ENCODE results near the gene SLC12A3. TPM values are rescaled to one million over a fixed set of nuclear protein-coding genes. Genes with fewer than 3 reads are reported as not detected.

Gene SLC12A3, protein sequence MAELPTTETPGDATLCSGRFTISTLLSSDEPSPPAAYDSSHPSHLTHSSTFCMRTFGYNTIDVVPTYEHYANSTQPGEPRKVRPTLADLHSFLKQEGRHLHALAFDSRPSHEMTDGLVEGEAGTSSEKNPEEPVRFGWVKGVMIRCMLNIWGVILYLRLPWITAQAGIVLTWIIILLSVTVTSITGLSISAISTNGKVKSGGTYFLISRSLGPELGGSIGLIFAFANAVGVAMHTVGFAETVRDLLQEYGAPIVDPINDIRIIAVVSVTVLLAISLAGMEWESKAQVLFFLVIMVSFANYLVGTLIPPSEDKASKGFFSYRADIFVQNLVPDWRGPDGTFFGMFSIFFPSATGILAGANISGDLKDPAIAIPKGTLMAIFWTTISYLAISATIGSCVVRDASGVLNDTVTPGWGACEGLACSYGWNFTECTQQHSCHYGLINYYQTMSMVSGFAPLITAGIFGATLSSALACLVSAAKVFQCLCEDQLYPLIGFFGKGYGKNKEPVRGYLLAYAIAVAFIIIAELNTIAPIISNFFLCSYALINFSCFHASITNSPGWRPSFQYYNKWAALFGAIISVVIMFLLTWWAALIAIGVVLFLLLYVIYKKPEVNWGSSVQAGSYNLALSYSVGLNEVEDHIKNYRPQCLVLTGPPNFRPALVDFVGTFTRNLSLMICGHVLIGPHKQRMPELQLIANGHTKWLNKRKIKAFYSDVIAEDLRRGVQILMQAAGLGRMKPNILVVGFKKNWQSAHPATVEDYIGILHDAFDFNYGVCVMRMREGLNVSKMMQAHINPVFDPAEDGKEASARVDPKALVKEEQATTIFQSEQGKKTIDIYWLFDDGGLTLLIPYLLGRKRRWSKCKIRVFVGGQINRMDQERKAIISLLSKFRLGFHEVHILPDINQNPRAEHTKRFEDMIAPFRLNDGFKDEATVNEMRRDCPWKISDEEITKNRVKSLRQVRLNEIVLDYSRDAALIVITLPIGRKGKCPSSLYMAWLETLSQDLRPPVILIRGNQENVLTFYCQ
- polyA plus RNA-seq (ENCODE audit: insufficient read length in 10 of 10), result under 1 TPM in 3 of 10 donors, not detected in 7; 0.05 to 0.11 (median 0.10) TPM
- long read RNA-seq, donor 1, result 0 reads
- long read RNA-seq, donor 2, result 0 reads
- long read RNA-seq, donor 3, result 0 reads
- long read RNA-seq, donor 4, result 0 reads
- long read RNA-seq, donor 5, result 0 reads
- long read RNA-seq, donor 6, result 0 reads
- long read RNA-seq, donor 7, result 0 reads
- long read RNA-seq, donor 8, result 0 reads
- long read RNA-seq, donor 9, result 0 reads

DNA sequence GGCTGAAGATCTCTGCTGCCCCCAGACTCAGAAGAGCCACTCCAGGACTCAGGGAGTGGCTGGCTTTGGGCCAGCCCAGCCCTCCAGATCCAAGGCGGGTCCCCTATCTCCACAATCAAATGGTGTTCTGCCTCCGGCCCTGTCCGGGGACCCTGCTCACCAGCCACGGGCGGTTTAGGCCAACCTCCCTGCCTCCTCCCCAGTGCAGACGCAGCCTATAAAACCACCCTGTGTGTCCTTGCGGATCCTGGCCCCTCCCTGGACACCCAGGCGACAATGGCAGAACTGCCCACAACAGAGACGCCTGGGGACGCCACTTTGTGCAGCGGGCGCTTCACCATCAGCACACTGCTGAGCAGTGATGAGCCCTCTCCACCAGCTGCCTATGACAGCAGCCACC, at the start of gene SLC12A3:
TSS of gene SLC12A3 (plus strand) at position 248 of the 400 bp plus-strand sequence. CDS start at position 277, 29 bp downstream.
- no peak for DNase-seq

DNA sequence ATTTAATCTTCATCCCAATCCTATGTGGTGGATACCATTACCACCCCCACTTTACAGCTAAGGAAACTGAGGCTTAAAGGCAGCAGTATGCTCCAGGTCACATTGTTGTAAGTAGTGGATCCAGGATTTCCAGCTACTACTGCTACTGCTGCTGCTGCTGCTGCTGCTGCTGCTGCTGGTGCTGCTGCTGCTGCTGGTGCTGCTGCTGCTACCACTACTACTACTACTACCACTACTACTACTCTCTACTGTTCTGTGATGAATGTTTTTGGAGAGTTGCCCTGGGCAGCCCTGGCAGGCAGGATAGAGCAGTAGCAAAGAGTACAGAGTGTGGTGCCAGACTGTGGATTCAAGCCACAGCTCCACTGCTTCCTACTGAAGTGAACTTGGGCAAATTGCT, 49.3 kb upstream of the SLC12A3 start:
- DNase-seq, result no peak

DNA sequence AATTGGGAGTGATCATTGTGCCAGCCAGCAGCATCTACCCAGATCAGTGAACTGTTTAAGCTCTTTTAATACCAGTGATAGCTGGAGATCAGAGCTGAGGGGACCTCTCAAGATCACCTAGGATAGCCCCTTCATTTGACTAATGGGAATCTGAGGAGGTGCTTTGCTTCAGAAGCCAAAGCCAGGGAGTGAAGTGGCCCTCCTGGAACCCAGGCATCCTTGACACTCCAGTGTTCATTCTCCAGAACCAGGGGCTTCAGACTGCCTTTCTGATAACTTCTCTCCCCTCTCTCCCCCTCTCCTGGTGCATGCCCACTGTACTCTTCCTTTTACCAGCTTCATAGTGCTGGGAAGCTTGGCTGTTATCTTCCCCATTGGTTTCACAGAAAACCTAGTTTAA, 48.0 kb upstream of the SLC12A3 start:
- no peak for DNase-seq

DNA sequence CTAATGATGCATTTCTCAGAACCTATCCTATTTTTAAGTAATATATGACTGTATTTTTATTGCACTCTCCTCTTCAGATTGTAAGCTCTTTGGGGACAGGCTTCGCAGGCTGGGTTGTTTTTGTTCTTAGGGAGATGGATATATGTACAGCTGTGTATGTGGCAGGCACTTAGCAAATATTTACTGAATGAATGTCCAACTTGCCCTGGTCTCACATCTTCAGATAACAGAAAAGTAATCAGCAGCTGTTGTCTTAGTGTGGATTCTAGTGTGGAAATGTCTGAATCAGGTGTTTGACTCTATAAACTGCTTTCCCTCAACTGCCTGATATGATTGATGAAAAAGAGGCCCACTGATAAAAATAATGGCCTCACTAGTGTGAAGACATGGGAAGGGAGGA, 47.1 kb upstream of the SLC12A3 start:
- DNase-seq, result no peak

DNA sequence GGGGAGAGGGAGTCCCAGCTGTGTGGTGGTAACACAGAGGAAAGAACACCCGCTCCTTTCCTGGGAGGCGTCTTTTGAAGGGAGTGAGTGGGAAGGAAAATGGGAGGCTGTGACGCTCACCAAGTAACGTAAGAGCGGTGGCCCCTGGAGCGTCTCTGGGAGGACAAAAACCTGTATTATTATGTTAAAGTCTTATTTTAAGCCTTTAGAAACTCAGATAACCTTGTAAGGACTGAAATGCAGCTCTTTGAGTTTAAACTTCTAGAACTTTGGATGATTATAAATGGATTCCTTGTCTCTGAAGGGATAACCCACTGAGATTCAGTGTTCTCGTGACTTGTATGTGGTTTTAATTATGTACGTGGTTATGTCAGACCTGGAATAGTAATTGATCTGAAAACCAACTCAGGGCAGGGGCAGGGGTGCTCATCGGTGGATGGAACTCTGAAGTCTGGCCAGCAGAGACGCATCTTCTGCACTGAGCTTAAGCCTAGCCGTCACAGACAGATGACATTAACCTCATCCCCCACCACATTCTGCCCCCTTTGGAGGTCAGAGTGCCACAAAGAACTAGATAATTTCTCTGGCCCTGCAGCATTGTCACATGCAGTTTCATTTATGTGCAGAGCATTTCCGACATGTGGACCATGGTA, 41.8 kb upstream of the SLC12A3 start:
- DNase-seq, result no peak

DNA sequence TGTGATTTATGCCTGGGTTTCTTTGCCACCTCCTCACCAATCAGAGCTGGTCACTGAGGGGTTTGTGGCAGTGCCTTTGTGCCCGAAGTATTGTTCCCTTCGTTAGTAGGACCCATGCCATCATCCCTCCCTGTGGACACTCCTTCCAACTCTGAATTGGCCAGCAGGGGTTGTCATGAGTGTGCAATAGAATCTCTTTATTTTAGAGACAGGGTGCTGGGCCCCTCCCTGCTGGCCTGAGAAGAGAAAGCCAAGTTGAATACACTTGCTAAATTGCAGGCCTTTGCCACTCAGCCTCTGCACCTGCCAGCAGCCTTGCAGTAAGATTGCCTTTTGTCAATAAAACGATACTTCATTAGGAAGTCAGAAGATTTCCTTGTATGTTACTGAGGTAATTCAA, 40.7 kb upstream of the SLC12A3 start:
- no peak for DNase-seq

DNA sequence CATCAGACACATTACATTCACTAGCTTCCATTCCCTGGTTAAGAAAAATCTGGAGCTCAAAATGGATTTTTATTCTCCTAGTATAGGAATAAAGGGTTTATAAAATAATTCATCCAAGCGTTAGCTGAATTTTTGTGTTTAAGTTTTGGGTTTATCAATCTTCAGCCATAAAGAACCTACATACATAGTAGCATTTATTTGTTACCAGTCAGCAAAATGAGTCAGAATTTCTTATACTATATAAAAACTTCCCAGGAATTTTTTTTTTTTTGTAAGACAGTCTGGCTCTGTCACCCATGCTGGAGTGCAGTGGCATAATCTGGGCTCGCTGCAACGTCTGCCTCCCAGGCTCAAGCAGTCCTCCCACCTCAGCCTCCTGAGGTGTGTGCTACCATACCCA, 40.2 kb upstream of the SLC12A3 start:
- no peak for DNase-seq

DNA sequence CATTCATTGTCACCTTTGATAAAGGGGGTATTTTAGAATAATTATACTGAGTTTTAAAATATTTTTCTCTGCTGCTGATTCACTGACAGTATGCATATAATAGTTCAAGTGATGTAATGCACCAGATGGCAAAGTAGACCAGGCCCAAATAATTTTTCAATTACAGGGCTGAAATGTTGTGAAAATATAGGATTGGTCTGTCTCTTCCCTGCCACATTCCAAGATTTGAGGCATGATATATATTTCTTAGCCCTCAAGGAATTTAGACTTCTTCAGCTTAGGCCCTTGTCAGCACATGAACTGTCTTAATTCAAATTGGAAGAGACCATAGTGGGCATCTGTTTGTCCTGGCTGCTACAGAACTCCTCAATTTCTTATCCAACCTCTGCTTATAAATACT, 39.2 kb upstream of the SLC12A3 start:
- no peak for DNase-seq

DNA sequence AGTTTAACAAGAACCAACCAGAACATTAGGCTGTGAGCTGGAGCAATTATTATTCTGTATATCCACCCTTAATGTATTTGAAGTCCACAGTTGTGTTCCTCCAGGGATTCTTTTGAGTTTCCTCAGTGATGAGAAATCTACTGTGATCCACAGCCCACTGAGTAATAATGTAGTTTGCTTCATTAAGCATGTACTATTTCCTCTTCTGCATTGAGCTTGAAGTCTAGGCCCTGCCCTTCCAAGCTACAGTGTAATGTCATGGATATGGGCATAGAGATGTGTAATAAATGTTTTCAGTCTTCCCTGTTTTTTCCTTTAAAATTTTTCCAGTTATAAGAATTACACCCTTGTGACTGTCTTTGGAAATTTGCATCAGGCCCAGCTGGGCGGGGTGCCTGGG, 36.4 kb upstream of the SLC12A3 start:
- no peak for DNase-seq

DNA sequence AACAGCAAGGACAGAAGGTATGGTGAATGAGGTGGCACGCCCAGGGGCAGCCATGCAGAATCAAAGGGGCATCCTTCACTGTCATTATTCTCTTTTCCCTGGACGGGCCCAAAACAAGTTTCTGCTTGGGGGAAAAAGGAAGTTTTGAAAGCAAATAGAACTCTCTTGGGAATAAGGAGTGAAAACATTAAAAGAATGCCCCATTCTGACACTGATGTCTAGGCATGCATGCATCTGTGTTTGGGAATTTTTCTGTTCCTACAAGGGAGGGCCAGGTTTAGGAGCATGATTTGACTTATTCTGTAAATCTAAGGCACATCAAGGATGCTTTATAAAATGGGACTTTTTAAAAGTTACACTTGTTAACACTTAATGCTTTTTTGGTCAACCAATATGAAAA, 34.3 kb upstream of the SLC12A3 start:
- no peak for DNase-seq

DNA sequence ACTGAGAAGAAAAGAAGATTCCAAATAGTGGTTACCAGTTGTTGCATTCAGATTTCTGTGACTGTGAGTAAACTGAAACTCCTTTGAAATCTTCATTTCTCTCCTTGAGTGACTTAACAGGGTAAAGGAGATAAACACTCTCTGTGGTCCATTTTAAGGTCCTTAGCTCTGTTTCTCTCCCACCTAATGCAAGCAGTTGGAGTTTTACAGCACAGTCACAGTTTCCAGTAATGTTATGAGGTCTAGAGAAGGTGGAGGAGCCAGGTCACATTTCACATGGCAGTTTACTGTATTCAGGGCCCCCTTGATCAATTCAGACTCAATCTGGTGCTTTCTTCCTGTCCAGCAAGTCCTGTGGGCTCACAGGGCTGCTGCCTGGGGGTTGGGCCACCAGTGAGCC, 32.2 kb upstream of the SLC12A3 start:
- no peak for DNase-seq

DNA sequence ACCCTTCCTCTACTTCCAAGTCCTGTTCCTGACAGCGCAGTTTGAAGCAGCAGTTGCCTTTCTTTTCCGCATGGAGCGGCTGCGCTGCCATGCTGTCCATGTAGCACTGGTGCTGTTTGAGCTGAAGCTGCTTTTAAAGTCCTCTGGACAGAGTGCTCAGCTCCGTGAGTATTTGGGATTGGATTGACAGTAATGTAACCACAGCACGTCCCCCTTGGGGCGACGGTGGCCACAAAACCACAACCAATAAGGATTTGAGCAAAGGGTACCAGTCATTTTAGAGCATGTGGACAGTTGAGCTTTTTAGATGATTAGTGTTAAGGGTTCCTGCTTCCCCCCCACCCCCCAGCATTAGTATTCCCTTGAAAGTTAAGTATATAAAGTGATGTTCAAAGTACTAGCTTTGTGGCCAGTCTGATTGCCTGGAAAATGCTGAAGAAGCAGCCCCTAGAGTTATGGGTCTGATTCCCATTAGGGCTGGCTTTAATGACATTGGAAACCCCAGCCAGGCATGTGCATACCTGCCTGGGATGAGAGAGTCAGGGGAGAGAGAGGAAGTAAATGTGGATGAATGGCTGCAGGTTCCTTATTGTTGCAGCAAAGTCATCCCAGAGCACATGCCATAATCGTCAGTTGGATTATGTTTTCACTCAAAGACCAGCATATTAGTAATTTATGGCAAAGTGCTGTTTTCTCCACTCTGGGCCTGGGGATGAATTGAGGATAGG, 31.6 kb upstream of the SLC12A3 start:
- DNase-seq, result no peak

DNA sequence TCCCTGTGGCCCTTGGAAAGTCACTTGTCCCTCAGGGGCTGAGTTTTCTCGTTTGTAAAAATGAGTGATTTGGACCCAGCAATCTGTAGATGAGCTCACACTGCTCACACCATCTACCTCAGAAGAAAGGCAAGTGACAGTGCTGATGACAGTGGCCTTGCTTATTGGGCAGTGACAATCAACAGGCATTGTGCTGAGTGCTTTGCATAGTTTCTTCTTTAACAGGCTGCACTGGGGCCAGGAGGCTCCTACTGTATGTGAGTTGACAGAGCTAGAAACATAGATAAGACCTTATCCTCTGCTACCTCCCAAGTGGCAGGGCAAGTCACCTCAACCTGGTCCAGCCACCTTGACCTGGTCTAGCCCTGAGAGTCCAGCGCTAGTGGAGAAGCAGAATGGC, 29.7 kb upstream of the SLC12A3 start:
- DNase-seq, result no peak

DNA sequence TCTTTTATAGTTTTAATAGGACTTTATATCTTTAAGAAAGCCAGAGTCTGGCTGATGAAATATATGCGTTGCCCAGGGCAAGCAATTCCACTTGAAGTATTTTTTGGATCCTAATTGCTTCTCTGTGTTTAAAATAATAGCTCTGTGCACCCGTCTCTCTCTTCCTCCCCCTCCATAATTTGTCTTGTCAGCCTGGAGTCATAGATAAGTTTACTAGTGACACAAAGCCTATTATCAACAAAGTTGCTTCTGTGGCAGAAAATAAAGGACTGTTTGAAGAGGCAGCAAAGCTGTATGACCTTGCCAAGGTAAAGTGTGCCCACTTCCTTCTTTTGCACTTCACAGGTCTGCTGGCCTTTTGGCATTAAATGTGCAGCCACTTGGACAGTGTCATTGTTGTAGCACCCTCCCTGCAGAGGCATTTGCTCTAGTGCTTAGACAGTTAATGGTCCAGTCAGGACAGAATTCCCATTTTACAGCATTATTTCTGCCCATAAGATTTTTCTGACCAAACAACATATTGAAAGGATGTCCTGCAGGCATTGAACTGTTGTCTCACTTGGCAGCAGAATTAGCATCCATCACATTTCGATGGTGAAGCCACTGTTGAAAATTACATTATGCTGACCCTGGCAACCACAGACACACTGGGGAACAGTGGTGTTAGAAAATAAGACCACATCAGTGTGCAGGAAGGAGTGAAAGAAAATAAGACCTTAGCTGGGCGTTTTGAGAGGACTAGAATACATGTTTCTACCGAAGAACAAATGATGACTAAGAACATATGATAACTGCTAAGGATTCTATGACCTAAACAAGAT, 28.4 kb upstream of the SLC12A3 start:
- no peak for DNase-seq

DNA sequence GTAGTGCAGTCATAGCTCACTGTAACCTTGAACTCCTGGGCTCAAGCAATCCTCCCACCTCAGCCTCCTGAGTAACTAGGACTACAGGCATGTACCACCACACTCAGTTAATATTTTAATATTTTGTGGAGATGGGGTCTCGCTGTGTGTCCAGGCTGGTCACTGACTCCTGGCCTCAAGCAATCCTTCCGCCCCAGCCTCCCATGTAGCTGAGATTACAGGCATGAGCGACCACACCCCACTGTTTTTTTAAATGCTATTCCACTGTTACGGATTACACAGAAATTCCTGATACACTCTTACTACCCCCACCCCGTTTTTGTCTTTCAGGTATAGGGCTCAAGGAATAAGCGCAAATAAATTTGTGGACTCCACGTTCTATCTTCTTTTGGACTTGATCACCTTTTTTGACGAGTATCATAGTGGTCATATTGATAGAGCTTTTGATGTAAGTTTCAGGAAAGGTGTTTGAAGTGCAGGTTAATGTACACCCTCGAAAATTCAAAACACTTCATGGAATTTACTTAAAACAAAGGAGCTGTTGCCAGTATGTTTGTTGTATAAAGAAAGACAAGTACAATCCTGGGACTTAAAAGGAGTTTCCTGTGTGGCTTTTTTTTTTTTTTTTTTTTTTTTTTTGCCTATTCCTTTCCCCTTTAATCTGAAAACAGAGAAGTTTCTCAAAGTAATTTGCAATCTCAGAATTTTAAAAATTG, 26.2 kb upstream of the SLC12A3 start:
- no peak for DNase-seq

DNA sequence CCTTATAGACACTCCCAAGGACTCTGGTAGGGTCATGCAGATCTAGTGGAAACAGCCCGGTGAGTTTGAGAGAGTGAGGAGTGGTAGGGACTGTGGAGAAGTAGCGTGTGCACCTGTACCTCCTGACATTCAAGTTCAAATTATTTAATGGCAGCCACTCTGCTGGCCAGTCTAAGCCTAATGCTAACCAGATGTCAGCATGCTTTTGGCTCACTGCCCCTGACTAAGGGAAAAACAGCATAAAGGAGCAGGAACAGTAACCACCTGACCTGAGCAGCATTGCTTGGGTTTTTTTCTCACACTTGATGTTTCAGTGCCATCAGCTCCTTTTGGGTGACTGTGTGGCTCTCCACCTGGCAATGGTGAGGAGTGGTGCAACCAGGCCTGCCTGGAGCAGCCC, 23.8 kb upstream of the SLC12A3 start:
- peak; percentile 33 to 78 (median 70) for DNase-seq

DNA sequence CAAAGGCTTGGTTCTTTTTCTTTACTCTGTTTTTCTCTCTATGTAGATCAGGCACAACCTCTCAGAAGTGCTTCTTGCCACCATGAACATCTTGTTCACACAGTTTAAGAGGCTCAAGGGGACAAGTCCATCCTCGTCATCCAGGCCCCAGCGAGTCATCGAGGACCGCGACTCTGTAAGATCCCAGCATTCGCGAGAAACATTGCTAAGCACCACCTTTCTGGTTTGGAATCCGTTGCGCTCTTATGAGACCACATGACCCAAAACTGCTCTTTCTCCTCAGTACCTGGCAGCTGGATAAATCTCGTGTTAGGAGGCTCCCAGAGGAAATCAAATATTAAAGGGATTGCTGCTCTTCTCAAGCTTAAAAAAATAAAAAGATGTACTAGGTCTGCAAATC, 23.3 kb upstream of the SLC12A3 start:
- no peak for DNase-seq

DNA sequence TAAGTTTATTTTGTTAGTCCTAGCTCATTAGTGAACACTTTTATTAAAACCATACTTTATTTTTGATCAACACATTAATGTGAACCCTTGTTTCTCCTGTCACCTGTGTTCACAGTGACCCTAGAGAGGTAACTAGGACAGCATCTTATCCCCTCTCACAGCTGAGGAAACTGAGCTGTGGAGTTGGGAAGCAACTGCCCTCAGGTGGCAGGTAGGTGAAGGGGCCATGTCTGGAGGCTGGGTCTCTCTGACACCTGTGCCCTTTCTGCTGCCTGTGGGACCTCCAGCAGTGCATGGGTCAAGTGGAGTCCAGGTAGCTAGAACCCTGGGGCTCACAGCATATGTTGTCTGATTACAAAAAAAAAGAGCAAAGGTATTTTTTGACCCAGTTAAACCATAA, 22.9 kb upstream of the SLC12A3 start:
- DNase-seq, result no peak

DNA sequence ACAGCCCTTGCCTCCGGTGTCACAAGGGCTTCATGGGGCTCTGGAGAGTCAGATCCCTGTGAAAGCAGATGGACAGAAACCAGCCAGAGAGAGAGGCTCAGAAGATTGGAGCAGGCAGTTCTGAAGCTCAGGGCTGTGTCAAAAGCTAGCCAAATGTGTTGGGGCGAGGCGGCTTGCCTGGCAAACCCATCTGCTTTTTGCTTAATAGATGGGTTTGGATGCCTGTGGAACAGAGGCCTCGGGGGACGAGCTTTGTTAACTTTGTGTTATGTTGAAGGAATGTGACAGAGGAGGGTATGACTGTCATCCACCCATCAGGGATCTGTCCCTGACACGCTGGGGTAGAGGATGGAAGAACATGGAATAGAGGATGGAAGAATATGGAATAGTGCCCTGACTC, 21.0 kb upstream of the SLC12A3 start:
- no peak for DNase-seq
